Lung (tissue), 12 donors: ENCODE data around the gene RNF8. TPM values are rescaled to one million over a fixed set of nuclear protein-coding genes. Genes with fewer than 3 reads are reported as not detected.

Source experiments
- ATAC-seq: fragments of 200-7000 bp; cut with Tn5 transposase; one replicate; pipeline ENCODE4 v1.9.1; 2020; ENCODE audit warnings: moderate number of reproducible peaks; ENCODE audit not compliant: insufficient read depth, low FRiP score
- DNase-seq, 3 donors: peaks; one replicate each; pipeline ENCODE4 v3.0.0-alpha.2; 2013 to 2017
- H3K27ac ChIP-seq, 2 donors: one replicate each; pipeline ENCODE4 v1.5.1; 2013; ENCODE audit warnings: mild to moderate bottlenecking in 2 of 2, moderate library complexity in 2 of 2, control low read depth in 1 of 2, inconsistent platforms in 1 of 2, low read depth in 1 of 2, low read length in 1 of 2
- H3K27me3 ChIP-seq, 3 donors: one replicate each; pipeline ENCODE4 v1.5.1; 2013; ENCODE audit warnings: low read length in 2 of 3; ENCODE audit not compliant: control insufficient read depth in 3 of 3, insufficient read depth in 3 of 3
- H3K36me3 ChIP-seq, 4 donors: one replicate each; pipeline ENCODE4 v1.5.1; 2013; ENCODE audit warnings: low read length in 4 of 4, mild to moderate bottlenecking in 1 of 4, moderate library complexity in 1 of 4; ENCODE audit not compliant: control insufficient read depth in 4 of 4, insufficient read depth in 4 of 4
- H3K4me1 ChIP-seq, 5 donors: one replicate each; pipeline ENCODE4 v1.5.1; 2013; ENCODE audit warnings: low read length in 5 of 5, mild to moderate bottlenecking in 2 of 5, moderate library complexity in 1 of 5; ENCODE audit not compliant: control insufficient read depth in 5 of 5, insufficient read depth in 5 of 5
- H3K4me3 ChIP-seq: one replicate; pipeline ENCODE4 v1.5.1; 2013; ENCODE audit warnings: mild to moderate bottlenecking, control low read depth, moderate library complexity
- H3K9ac ChIP-seq, 2 donors: one replicate each; pipeline ENCODE4 v1.5.1; 2013; ENCODE audit warnings: low read length in 2 of 2, control low read depth in 1 of 2; ENCODE audit not compliant: insufficient read depth in 1 of 2
- H3K9me3 ChIP-seq, 4 donors: one replicate each; pipeline ENCODE4 v1.5.1; 2013; ENCODE audit warnings: low read length in 3 of 4, mild to moderate bottlenecking in 1 of 4, moderate library complexity in 1 of 4; ENCODE audit not compliant: control insufficient read depth in 4 of 4, insufficient read depth in 3 of 4
- WGBS, 2 donors: extraction: QIAGEN DNeasy Blood & Tissue Kit; methylation state at CpG; one replicate each; pipeline ENCODE4 v1.1.7; 2013; 5-methylcytosine and 5-hydroxymethylcytosine counted together
- polyA plus RNA-seq, 2 donors: library from polyadenylated mRNA; stranded (reverse); fragments of 200-250 nt; gene quantifications; one replicate each; pipeline ENCODE4 v1.2.1, GENCODE V29; 2013
- total RNA-seq, 2 donors: library from RNA; depleted of rRNA in 1 of 2; stranded (reverse); fragments of >200 nt in 1 of 2; gene quantifications; one replicate each; pipeline ENCODE4 v1.2.1, GENCODE V29; 2014 to 2021
- TF ChIP-seq, protein P1 (sequence below): IDR thresholded peaks from 2 replicates; pipeline ENCODE4 v1.5.1; 2012; ENCODE audit warnings: mild to moderate bottlenecking; ENCODE audit errors: control extremely low read depth, extremely low read depth
- donor health status: control.
- donor health status: control.
- donor health status: Bipolar disorder and iron deficiency.
- donor health status: healthy.
- donor health status: DM: yes; HTN: yes; CAD: no.

The RNF8 gene
- total and polyA plus RNA-seq, 4 donors: 10.5 to 28.1 (median 12.7) TPM

DNA sequence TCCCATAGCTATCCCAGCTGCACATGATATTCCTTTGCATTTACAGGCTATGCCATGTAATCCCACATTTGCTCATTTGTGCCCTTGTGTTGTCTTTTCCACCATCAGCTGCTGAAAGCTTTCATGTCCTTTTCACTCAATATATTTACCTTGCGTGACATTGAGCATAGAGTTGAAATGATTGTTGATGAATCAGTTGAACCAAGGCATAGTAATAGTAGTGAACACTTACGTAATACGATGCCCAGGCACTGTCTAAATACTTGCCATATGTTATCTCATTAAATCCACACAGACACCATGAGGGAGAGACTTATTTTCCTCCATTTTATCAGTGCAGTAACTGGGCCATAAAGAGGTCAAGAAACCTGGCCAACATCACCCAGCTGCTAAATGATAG lies 13.1 kb downstream of the RNF8 start:
- H3K9ac ChIP-seq: no peak overlapping the region
- WGBS, 2 donors: 78 to 98% methylated on average over 3 of the region's 3 CpGs
- H3K27me3 ChIP-seq: no peaks in the 10 kb centered on the region
- TF ChIP-seq, protein P1, sequence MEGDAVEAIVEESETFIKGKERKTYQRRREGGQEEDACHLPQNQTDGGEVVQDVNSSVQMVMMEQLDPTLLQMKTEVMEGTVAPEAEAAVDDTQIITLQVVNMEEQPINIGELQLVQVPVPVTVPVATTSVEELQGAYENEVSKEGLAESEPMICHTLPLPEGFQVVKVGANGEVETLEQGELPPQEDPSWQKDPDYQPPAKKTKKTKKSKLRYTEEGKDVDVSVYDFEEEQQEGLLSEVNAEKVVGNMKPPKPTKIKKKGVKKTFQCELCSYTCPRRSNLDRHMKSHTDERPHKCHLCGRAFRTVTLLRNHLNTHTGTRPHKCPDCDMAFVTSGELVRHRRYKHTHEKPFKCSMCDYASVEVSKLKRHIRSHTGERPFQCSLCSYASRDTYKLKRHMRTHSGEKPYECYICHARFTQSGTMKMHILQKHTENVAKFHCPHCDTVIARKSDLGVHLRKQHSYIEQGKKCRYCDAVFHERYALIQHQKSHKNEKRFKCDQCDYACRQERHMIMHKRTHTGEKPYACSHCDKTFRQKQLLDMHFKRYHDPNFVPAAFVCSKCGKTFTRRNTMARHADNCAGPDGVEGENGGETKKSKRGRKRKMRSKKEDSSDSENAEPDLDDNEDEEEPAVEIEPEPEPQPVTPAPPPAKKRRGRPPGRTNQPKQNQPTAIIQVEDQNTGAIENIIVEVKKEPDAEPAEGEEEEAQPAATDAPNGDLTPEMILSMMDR: no peak
- no peak overlapping the region for H3K4me3 ChIP-seq
- no peak for DNase-seq
- H3K4me1 ChIP-seq: peaks cover 0 to 15% (median 4%) of the 10 kb centered on the region in 5 donors
- ATAC-seq: no peak
- no peak overlapping the region for H3K27ac ChIP-seq
- peaks cover 6 to 17% (median 16%) of the 10 kb centered on the region in 4 donors for H3K36me3 ChIP-seq
- H3K9me3 ChIP-seq: no peaks in the 10 kb centered on the region

DNA sequence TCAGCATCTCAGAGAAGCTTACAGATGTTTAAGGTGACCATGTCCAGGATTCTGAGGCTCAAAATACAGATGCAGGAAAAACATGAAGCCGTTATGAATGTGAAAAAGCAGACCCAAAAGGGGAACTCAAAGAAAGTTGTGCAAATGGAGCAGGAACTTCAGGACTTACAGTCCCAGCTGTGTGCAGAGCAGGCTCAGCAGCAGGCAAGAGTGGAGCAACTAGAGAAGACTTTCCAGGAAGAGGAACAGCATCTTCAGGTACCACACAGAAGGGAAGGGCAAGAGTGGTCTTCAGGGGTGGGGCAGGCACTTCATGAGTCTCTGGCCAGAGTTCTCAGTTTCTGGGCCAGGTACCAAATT lies 15.2 kb downstream of the RNF8 start:
- Histone ChIP-seq H3K27me3 (no peaks in the 10 kb centered on the region), H3K9ac (no peak overlapping the region), H3K4me3 (no peak overlapping the region), H3K36me3 (peaks cover 6 to 14% (median 12%) of the 10 kb centered on the region in 4 donors), H3K27ac (peak overlapping the region in 1 of 2 donors; percentile 76), H3K9me3 (no peaks in the 10 kb centered on the region), H3K4me1 (peaks cover 3 to 15% (median 4%) of the 10 kb centered on the region in 5 donors)
- WGBS, 2 donors: 56% methylated on average over 1 of the region's 1 CpG
- DNase-seq (no peak), ATAC-seq (no peak)
- TF ChIP-seq, protein P1: no peak

DNA sequence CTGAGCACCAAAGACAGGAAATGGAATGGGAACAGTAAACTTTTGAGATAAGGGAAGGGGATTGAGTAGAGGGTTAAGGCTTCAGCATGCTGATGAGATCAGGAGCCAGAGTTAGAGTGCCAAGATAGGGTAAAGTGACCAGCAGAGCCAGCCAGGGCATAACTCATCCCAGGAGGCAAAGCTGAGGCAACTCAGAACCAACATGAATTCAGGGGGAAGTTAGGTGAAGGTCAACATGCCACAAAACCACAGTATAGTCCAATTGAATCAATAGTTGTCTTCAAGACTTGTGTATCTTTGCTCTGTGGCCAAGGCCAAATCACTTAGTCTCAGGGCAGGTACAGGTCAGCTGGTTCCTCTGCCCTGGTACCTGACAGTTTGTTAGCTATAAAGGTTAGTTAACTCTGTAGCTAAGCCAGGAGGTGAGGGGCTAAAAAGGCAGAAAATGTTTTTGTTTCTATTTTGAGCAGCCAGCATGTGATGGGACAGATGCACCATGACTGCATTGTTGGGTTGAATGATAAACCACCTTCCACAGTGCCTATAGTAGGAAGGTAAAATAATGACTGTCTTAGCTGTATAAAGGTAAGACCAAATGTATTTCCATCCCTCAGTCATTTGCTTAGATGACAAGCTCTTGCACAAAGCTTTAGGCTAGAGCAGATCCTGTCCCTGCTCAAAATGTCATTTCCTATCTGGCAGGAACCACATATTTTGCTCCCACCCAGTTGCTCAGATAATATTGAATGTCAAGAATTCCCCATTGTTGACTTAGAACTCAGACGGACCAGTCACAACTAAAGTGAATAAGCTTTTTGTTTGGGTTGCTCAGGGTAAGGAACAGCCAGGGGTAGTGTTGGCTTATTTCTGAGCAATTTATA lies 15.8 kb downstream of the RNF8 start:
- Histone ChIP-seq H3K9ac (no peak overlapping the region), H3K27ac (peak overlapping the region in 1 of 2 donors; percentile 76), H3K9me3 (no peaks in the 10 kb centered on the region), H3K36me3 (peaks cover 6 to 14% (median 12%) of the 10 kb centered on the region in 4 donors), H3K4me3 (no peak overlapping the region), H3K27me3 (no peaks in the 10 kb centered on the region), H3K4me1 (peaks cover 3 to 15% (median 5%) of the 10 kb centered on the region in 5 donors)
- WGBS, 2 donors: 39 to 76% methylated on average over 1 of the region's 1 CpG
- DNase-seq: no peak
- ATAC-seq: peak; percentile 30
- TF ChIP-seq, protein P1: no peak
